ENCODE data around the gene ATP12A.

ATP12A gene

GRCh38 chr13:24738366-24738847 is 58.2 kb downstream of the ATP12A start:
- DNase-seq = no peak

- DNase-seq = no peak
These were observed 60.0 kb downstream of the ATP12A start for GRCh38 chr13:24740014-24740890.

DNA sequence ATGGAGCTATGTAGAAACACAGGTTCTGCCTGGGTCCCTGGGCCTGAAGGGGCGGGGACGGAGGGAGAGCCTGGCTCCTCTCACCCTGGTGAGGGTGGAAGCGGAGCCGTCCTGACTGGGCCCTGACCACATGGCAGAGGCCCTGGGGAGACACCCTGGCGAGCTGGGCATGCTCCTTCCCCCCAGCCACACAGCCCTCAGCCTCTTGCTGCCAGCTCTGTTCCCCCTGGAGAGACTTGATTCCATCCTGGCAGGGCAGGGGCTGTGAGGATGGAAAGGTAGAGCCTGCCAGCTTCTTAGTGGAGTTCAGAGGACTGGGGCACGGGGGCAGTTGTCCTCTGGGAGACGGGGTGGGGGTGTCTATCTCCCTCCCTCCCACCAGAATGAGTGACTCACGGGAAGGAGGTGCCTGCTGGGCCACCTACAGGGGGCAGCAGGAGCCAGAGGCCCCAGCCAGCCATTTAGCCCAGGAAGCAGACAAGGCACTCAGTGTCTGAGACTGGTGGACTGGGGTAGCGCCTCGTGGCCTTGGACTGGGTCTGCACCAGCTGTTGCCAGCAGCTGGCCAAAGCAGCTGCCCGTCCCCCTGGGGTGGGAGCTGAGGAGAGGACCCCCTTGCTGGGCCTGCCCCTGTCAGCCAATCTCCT is 60.9 kb downstream of the ATP12A start:
- no peak for DNase-seq

DNA sequence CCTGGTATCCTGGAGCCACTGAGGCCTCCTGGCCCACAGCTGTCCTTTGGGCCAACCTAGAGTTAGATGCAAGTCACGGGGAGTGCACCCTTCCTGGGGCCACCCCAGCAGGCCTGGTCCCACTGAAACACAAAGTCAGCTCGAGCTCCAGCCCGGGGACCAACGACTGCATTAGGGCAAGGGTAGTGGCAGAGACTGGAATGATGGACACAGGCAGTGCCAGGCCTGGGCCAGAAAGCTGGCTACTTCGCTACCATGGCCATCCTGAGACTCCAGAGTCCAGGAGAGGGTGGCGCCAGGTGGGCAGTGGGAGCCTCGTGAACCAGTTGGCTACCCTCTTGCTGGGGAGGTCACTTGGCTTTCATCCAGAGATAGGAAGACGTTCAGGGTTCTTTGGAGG is 61.6 kb downstream of the ATP12A start:
- no peak for DNase-seq

GRCh38 chr13:24742294-24742693 is 62.1 kb downstream of the ATP12A start:
- DNase-seq = peak; percentile 23

- DNase-seq = no peak
These were observed 62.8 kb downstream of the ATP12A start for GRCh38 chr13:24742977-24743376.

- no peak for DNase-seq
These were observed 64.0 kb downstream of the ATP12A start for GRCh38 chr13:24744247-24744646.

- DNase-seq = no peak
These were observed 65.3 kb downstream of the ATP12A start for GRCh38 chr13:24745516-24745860.

DNA sequence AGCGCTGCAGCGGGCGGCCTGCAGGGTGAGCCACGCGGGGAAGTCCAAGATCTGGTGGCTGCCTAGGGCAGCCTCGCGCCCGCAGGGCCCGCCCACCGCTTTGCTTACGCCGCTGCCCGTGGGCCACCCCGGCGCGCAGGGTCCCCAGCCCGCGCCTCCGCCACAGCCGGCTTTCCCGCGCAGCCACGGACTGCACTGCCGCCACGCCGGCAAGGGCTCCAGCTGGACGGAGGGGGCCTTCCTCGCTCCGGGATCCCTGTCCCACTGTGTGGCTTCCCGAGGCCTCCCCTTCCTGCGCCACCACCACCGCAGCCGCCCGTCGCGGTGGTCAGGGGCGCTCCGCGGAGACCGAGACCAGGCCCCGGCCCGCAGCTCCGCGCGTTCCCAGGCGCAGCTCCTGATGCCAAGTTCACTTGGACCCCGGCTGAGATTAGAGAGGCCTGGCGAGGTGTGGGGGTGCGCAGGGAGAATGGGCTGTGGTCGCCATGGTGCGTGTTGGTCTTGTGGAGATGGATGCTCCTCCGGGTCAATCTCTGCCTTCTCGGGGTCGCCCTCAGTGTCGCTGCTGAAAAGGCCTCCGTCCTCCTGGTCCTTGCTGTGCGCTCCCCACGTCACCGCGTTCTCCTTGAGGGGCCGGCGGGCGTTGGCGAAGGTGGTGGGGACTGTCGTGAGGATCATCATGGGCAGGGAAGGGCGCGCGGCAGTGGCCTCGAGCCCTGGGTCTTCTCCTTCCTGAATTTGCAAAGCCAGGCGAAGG is 65.8 kb downstream of the ATP12A start:
- no peak for DNase-seq

GRCh38 chr13:24746618-24747247 is 66.5 kb downstream of the ATP12A start:
- DNase-seq = no peak

GRCh38 chr13:24747248-24748060 is 67.2 kb downstream of the ATP12A start:
- peak; percentile 19 for DNase-seq

- DNase-seq = no peak
These were observed 67.8 kb downstream of the ATP12A start for GRCh38 chr13:24748061-24748400.

DNA sequence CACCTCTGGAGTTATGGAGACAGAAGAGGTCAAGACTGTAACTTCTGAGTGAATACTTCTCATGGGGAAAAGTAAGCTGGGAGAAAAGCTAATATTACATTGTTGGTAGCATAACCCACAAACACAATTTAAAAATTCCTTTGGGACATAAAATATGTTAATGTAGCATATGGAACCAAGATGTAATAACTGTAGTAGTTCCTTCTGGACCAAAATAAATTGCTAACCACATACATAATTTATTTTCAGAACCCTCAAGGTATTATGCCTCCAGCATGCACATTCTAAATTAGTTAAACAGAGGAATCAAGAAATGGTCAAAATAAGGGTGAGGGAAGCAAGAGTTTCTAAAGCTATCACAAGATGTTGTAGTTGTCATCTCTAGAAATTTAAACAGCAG is 79.0 kb downstream of the ATP12A start:
- DNase-seq = no peak
